ENCODE data around the gene FANK1.

DNA sequence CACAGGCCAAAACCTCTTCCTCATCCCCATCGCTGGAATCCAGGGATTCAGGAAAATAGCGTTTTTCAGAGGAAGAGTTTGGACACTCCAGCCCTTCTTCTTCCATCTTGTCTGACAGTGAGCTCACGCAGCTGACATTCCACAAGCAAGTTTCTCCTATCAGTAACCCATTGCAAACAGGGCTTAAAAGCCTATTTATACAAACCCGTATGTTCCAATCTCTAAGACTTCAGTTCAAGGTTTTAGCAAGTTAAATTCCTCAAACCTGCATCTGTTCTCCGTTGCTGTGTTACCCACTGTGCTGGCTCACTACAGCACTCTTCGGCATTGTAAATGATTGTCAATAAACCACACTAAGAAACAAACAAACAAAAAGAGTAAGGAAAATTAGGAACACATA lies 15.6 kb upstream of the FANK1 start:
- TF ChIP-seq GATA3 (IDR thresholded peaks at IDR 0.05; ENCODE audit: low read depth, low read length) (no peak), GATA2 (IDR thresholded peaks at IDR 0.05; ENCODE audit: low read depth, low read length) (no peak)

All from SH-SY5Y (cell line).